Mucosa of rectum (tissue), 2 donors: ENCODE measurements around the gene CASKIN1.
"Not testable (repeated sequence)": the region's sequence is repeated elsewhere in the genome, so short reads cannot be mapped to it uniquely, and the experiment has no call there.

Experiments used
- H3K27ac ChIP-seq, 2 donors: one replicate each; pipeline ENCODE4 v1.7.0; 2013; ENCODE audit warnings: inconsistent platforms in 2 of 2, low read depth in 2 of 2, low read length in 2 of 2
- H3K27me3 ChIP-seq, 2 donors: one replicate each; pipeline ENCODE4 v1.7.0; 2013; ENCODE audit warnings: low read length in 2 of 2; ENCODE audit not compliant: control insufficient read depth in 2 of 2, insufficient read depth in 2 of 2
- H3K36me3 ChIP-seq, 2 donors: one replicate each; pipeline ENCODE4 v1.7.0; 2013; ENCODE audit warnings: low read length in 2 of 2; ENCODE audit not compliant: control insufficient read depth in 2 of 2, insufficient read depth in 2 of 2
- H3K4me1 ChIP-seq, 2 donors: one replicate each; pipeline ENCODE4 v1.7.0; 2013; ENCODE audit warnings: low read length in 2 of 2, mild to moderate bottlenecking in 1 of 2; ENCODE audit not compliant: control insufficient read depth in 2 of 2, insufficient read depth in 2 of 2
- H3K4me3 ChIP-seq, 2 donors: one replicate each; pipeline ENCODE4 v1.7.0; 2013; ENCODE audit warnings: low read length in 2 of 2
- H3K9ac ChIP-seq, 2 donors: one replicate each; pipeline ENCODE4 v1.7.0; 2013; ENCODE audit warnings: low read length in 2 of 2, low read depth in 1 of 2, mild to moderate bottlenecking in 1 of 2
- H3K9me3 ChIP-seq, 2 donors: one replicate each; pipeline ENCODE4 v1.7.0; 2013; ENCODE audit warnings: low read length in 2 of 2; ENCODE audit not compliant: control insufficient read depth in 2 of 2
- donor health status: healthy.
- donor health status: Normal muscosa, but diverticular disease.

Gene CASKIN1, protein sequence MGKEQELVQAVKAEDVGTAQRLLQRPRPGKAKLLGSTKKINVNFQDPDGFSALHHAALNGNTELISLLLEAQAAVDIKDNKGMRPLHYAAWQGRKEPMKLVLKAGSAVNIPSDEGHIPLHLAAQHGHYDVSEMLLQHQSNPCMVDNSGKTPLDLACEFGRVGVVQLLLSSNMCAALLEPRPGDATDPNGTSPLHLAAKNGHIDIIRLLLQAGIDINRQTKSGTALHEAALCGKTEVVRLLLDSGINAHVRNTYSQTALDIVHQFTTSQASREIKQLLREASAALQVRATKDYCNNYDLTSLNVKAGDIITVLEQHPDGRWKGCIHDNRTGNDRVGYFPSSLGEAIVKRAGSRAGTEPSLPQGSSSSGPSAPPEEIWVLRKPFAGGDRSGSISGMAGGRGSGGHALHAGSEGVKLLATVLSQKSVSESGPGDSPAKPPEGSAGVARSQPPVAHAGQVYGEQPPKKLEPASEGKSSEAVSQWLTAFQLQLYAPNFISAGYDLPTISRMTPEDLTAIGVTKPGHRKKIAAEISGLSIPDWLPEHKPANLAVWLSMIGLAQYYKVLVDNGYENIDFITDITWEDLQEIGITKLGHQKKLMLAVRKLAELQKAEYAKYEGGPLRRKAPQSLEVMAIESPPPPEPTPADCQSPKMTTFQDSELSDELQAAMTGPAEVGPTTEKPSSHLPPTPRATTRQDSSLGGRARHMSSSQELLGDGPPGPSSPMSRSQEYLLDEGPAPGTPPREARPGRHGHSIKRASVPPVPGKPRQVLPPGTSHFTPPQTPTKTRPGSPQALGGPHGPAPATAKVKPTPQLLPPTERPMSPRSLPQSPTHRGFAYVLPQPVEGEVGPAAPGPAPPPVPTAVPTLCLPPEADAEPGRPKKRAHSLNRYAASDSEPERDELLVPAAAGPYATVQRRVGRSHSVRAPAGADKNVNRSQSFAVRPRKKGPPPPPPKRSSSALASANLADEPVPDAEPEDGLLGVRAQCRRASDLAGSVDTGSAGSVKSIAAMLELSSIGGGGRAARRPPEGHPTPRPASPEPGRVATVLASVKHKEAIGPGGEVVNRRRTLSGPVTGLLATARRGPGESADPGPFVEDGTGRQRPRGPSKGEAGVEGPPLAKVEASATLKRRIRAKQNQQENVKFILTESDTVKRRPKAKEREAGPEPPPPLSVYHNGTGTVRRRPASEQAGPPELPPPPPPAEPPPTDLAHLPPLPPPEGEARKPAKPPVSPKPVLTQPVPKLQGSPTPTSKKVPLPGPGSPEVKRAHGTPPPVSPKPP (N-terminal part only)

DNA sequence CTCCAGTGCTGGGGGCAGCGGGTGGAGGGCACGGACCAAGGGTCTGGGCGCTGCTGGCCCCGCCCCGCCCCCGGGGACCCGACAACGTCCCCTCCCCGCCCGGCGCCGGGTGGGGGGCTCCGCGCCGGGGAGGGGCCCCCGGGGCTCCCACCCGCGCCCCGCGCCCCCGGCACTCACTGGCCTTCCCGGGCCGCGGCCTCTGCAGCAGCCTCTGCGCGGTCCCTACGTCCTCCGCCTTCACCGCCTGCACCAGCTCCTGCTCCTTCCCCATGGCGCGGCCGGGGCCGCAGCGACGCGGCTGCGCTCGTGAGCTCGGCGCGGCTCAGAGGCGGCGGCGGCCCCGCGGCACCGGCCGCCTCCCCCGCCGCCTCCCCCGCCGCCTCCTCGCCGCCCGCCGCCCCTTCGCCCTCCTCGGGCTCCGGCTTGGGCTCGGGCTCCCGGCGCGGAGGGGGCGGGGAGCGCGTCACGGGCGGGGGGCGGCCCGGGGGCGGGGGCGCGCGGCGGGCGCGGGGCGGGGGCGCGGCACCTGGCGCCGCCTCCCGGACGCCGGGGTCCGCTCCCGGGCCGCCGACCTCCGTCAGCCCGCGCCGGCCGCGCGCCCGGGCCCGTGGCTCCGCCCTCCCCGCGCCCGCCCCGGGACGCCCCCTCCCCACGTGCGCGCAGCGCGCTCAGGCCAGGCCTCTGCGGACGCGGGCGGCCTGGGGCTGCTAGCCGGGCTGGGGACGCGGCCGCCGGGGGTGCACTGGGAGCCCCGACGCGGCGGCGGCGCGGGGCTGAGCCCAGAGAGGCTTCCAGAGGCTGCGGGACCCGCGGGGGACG is at the start of gene CASKIN1:
TSS of gene CASKIN1 (minus strand) at position 444 of the 819 bp plus-strand sequence. CDS start at position 271, 173 bp downstream.
- H3K4me3 ChIP-seq: no peak within 1 kb of the TSS
- peaks cover 30 to 37% of the 10 kb centered on the region in 2 donors for H3K27me3 ChIP-seq

DNA sequence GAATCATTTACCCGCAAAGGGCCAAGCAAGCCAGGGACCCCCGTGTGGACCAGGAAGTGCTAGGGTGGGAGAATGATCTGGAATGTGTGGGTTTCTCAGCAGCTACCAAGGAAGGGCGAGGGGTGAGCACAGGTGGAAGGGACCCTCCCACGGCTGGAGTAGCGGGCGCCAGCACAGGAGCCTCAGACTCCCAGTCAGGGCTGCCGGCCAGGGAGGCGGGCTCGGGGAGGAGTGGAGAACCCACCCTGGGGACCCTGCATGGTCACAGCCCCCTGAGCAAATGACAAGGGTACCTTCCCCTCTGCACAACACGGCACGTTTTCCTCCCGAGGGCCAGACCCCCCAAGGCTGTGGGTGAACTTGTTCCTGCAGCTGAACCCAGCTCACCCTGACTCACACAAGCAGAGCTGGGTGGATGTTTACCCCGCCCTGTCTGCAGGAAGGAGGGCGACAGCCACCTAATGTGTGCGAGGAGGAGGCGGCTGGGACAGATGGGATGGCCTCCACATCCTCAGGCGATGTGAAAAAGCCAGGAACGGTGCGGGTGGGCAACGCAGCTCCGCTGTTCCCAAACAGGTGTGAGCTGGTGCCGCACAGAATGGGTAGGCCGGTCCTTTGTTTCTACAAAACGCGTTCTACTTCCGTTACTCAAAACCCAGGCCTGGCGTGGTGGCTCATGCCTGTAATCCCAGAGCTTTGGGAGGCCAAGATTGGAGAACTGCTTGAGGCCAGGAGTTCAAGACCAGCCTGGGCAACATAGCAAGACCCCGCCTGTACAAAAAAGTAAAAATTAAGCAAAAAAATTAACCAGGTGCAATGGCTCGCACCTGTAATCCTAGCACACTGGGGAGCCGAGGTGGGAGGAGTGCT is 48.8 kb upstream of the CASKIN1 start:
- H3K4me1 ChIP-seq: peaks cover under 1 to 3% of the 10 kb centered on the region in 2 donors
- no peak overlapping the region for H3K9ac ChIP-seq
- H3K4me3 ChIP-seq: no peak overlapping the region
- peaks cover 26 to 44% of the 10 kb centered on the region in 2 donors for H3K36me3 ChIP-seq
- no peaks in the 10 kb centered on the region for H3K9me3 ChIP-seq
- no peak overlapping the region for H3K27ac ChIP-seq
- no peaks in the 10 kb centered on the region for H3K27me3 ChIP-seq

More for the DNA sequence above, at the start of gene CASKIN1:
- H3K36me3 ChIP-seq: no peaks in the 10 kb centered on the region
- H3K27ac ChIP-seq: no peak within 1 kb of the TSS
- no peak within 1 kb of the TSS for H3K9ac ChIP-seq
- H3K9me3 ChIP-seq: no peaks in the 10 kb centered on the region
- H3K4me1 ChIP-seq: peaks cover 0 to 4% of the 10 kb centered on the region in 2 donors

DNA sequence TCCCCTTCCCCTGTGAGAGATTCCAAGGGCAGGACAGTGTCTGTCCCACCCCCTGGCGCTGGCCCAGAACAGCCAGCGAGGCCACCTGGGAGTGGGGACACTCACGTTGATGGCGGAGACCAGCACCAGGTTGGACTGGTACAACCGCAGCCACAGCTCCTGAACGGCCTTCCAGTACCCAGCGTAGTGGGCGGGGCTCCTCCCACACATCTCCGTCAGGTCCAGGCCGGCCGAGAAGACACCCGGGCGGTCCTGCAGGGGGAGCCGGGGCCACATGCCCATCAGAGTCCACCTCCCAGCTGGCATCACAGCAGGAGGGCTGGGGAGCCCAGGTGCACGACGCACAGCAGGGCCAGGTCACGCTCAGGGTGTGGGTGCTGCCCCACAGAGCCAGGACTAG is 47.9 kb upstream of the CASKIN1 start:
- Histone ChIP-seq H3K36me3 (peaks cover 26 to 44% of the 10 kb centered on the region in 2 donors), H3K9me3 (no peaks in the 10 kb centered on the region), H3K4me3 (no peak overlapping the region), H3K9ac (no peak overlapping the region), H3K4me1 (no peaks in the 10 kb centered on the region), H3K27me3 (no peaks in the 10 kb centered on the region), H3K27ac (no peak overlapping the region)

DNA sequence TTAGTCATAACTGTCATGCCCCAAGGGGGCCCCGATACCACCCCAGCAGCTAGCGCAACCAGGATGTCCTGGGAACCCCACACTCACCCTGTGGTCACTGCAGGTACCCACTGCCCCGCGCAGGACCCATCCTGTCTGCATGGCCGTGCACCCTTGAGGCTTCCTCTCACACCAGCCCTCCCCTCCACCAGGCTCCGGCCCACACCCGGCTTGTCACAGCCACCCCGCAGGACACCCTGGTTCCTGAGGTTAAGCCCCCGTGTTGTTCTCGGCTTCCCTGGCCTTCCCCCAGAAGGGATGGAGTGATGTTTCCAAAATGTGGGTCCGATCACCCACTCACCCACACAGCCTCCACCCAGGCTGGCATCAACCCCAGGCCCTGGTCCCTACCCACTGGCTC is 47.4 kb upstream of the CASKIN1 start:
- H3K4me3 ChIP-seq: no peak overlapping the region
- H3K9me3 ChIP-seq: no peaks in the 10 kb centered on the region
- H3K27me3 ChIP-seq: no peaks in the 10 kb centered on the region
- no peak overlapping the region for H3K27ac ChIP-seq
- peaks cover 26 to 44% of the 10 kb centered on the region in 2 donors for H3K36me3 ChIP-seq
- H3K9ac ChIP-seq: no peak overlapping the region
- H3K4me1 ChIP-seq: no peaks in the 10 kb centered on the region

DNA sequence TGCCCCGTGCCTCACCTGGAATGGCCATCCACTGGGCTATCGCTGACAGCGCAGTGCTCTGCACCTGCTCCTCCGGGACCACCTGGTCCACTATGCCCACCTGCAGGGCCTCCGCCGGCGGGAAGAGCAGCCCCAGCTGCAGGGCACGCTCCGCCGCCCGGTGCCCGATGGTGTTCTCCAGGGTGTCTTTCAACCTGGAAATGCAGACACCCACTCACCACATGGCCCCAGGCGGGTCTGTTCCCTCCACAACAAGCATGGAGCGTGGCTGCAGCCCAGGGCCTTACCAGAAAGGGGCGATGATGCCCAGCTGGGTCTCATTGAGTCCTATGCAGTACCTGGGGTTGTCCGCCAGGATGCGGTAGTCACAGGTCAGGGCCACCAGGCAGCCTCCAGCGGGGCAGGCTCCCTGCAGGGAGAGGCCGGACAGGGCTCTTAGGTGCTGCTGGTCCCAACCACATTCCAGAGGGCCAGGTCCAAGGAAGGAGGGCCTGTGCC is 46.7 kb upstream of the CASKIN1 start:
- no peak overlapping the region for H3K9ac ChIP-seq
- no peaks in the 10 kb centered on the region for H3K9me3 ChIP-seq
- H3K27ac ChIP-seq: no peak overlapping the region
- H3K4me1 ChIP-seq: no peaks in the 10 kb centered on the region
- H3K4me3 ChIP-seq: no peak overlapping the region
- peaks cover 0 to under 1% of the 10 kb centered on the region in 2 donors for H3K27me3 ChIP-seq
- H3K36me3 ChIP-seq: peaks cover 26 to 41% of the 10 kb centered on the region in 2 donors

DNA sequence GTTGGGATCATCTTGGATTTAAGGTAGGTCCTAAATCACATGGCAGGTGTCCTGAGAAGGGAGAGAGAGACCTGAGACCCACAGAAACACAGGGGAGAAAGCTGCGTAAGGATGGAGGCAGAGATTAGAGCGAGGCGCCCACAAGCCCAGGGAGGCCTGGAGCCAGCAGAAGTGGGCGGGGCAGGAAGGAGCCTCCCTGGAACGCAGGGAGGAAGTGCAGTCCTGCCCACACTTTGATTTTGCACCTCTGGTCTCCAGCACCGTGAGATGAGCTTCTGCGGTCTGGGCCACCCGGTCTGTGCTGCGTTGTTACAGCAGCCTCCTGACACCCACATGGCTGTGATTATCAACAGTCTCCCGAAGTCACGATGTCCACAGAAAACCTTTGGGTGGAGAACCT is 46.2 kb upstream of the CASKIN1 start:
- Histone ChIP-seq H3K4me3 (no peak overlapping the region), H3K27me3 (peaks cover 3 to 6% of the 10 kb centered on the region in 2 donors), H3K4me1 (no peaks in the 10 kb centered on the region), H3K36me3 (peaks cover 26 to 41% of the 10 kb centered on the region in 2 donors), H3K9me3 (no peaks in the 10 kb centered on the region), H3K27ac (no peak overlapping the region), H3K9ac (no peak overlapping the region)

DNA sequence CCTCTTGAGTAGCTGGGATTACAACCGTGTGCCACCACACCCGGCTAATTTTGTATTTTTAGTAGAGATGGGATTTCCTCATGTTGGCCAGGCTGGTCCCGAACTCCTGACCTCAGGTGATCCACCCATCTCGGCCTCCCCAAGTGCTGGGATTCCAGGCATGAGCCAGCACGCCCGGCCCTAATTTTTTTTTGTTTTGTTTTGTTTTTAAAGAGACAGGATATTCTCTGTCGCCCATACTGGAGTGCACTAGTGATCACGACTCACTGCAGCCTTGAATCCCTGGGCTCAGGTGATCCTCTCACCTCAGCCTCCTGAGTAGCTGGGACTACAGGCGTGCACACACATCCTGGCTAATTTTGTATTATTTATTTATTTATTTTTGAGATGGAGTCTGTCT is 43.9 kb upstream of the CASKIN1 start:
- H3K36me3 ChIP-seq: peaks cover 17 to 30% of the 10 kb centered on the region in 2 donors
- H3K9ac ChIP-seq: not testable (repeated sequence)
- peaks cover 11 to 12% of the 10 kb centered on the region in 2 donors for H3K4me1 ChIP-seq

DNA sequence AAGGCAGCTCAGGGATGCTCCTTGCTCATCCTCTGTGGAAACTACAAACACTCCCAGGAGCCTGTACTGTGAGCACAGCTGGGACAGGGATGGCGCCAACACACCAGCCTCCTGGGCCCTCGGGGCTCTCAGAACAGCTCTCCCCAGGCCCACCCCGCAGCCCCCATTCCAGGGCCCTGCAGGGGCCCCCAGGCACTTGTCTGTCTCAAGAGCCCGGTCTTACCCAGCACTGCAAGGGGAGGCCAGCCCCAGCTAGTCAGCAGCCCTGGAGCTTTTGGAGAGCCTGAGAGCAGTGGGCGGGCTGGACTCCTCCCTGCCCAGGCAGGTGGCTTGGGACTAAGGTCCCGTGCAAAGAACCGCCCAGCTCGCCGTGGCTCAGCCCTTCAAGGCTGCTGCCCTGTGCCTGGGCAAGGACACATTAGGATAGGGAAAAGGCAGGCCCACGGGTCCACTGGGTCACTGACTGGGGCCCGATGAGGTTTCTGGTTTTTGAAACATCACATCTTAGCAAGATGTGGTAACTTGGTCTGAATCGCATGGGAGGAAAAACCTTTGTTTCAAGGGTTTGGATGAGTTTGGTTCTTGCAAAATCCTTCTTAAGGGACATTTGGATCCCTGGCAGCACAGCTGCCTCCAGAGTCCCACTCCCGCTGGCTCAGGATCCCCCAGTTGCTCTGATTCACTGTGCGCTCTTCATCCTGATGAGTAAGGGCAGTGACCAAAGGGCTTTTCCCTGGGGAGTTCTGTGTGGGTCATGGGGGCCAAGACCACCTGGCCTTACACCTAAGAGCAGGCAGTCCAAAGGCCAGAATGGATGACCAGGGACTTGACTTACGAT is 42.7 kb upstream of the CASKIN1 start:
- peaks cover 11 to 14% of the 10 kb centered on the region in 2 donors for H3K4me1 ChIP-seq
- no peak overlapping the region for H3K27ac ChIP-seq

More for the DNA sequence above, 43.9 kb upstream of the CASKIN1 start:
- H3K27ac ChIP-seq, H3K9me3 ChIP-seq, H3K4me3 ChIP-seq: not testable (repeated sequence)
- H3K27me3 ChIP-seq: peaks cover 9 to 17% of the 10 kb centered on the region in 2 donors

More for the DNA sequence above, 42.7 kb upstream of the CASKIN1 start:
- no peak overlapping the region for H3K4me3 ChIP-seq
- peaks cover 9 to 17% of the 10 kb centered on the region in 2 donors for H3K27me3 ChIP-seq
- H3K36me3 ChIP-seq: peaks cover 16 to 35% of the 10 kb centered on the region in 2 donors
- H3K9me3 ChIP-seq: no peaks in the 10 kb centered on the region
- H3K9ac ChIP-seq: no peak overlapping the region
